Prostate gland (tissue), 2 donors: ENCODE data around the gene ZMIZ1. TPM values are rescaled to one million over a fixed set of nuclear protein-coding genes. Genes with fewer than 3 reads are reported as not detected.

Experiments used
- DNase-seq: peaks from one replicate; pipeline ENCODE4 v3.0.0-alpha.2; 2019; ENCODE audit warnings: low spot score
- H3K27ac ChIP-seq, 2 donors: fragments of 200-600 bp; sonication (generic); 2 replicates each; pipeline ENCODE4 v1.5.1; 2017 to 2019
- H3K27me3 ChIP-seq: fragments of 200-600 bp; sonication (generic); replicated peaks from 2 replicates; pipeline ENCODE4 v1.5.1; 2019; ENCODE audit not compliant: insufficient read depth
- H3K36me3 ChIP-seq, 2 donors: fragments of 200-600 bp; sonication (generic); 1 replicate in 1 of 2; 2 replicates in 1 of 2; pipeline versions ENCODE4 v1.5.1 to v1.8.1; 2017 to 2019
- H3K4me1 ChIP-seq: fragments of 200-600 bp; sonication (generic); replicated peaks from 2 replicates; pipeline ENCODE4 v1.5.1; 2019
- H3K4me3 ChIP-seq, 2 donors: fragments of 200-600 bp; sonication (generic); 2 replicates each; pipeline ENCODE4 v1.5.1; 2017 to 2019
- H3K9me3 ChIP-seq: fragments of 200-600 bp; sonication (generic); 2 replicates; pipeline ENCODE4 v1.5.1; 2017
- POLR2A ChIP-seq: fragments of 450-650 bp; IDR thresholded peaks from one replicate; pipeline ENCODE4 v1.6.1; 2016; ENCODE audit warnings: antibody characterized with exemption, mild to moderate bottlenecking
- POLR2AphosphoS5 ChIP-seq: sonication (generic); formaldehyde crosslinking; IDR thresholded peaks from one replicate; pipeline ENCODE4 v1.6.1; 2017; ENCODE audit warnings: antibody characterized with exemption
- whole genome bisulfite sequencing: methylation state at CpG from one replicate; pipeline ENCODE4 v1.1.5; 2018; 5-methylcytosine and 5-hydroxymethylcytosine counted together
- intact Hi-C: fragments of 100-400 bp; cut with DNase I; formaldehyde crosslinking; loops from one replicate; pipeline ENCODE4 v1.14.2; 2022
- total RNA-seq, 2 donors: library from RNA; depleted of rRNA; stranded (reverse); fragments of >200 nt; gene quantifications; one replicate each; pipeline ENCODE4 v1.1.0, GENCODE V29; 2016
- TF ChIP-seq, protein P1 (sequence below), 4 experiments: fragments of 200-600 bp in 2 of 4; fragments of 450-650 bp in 2 of 4; sonication (generic) in 2 of 4; IDR thresholded peaks; 1 replicate in 3 of 4; 2 replicates in 1 of 4; pipeline ENCODE4 v1.5.1; 2016 to 2019; ENCODE audit warnings: antibody characterized with exemption in 4 of 4, mild to moderate bottlenecking in 2 of 4, moderate library complexity in 2 of 4

ZMIZ1 gene
- total RNA-seq, 2 donors from 2014 or later: 69.6 to 78.5 TPM

- Histone ChIP-seq H3K27ac (peak overlapping the region in 1 of 2 donors; percentile 66), H3K4me1 (peaks cover 2% of the 10 kb centered on the region), H3K4me3 (no peak overlapping the region), H3K36me3 (no peaks in the 10 kb centered on the region), H3K27me3 (no peaks in the 10 kb centered on the region), H3K9me3 (no peaks in the 10 kb centered on the region)
- WGBS: 75% methylated on average over 2 of the region's 2 CpGs
- intact Hi-C loops: loop anchor here (5.0 kb wide), 1 partner anchor 34 kb away; no protein-coding TSS in a partner anchor
- TF ChIP-seq, protein P1, sequence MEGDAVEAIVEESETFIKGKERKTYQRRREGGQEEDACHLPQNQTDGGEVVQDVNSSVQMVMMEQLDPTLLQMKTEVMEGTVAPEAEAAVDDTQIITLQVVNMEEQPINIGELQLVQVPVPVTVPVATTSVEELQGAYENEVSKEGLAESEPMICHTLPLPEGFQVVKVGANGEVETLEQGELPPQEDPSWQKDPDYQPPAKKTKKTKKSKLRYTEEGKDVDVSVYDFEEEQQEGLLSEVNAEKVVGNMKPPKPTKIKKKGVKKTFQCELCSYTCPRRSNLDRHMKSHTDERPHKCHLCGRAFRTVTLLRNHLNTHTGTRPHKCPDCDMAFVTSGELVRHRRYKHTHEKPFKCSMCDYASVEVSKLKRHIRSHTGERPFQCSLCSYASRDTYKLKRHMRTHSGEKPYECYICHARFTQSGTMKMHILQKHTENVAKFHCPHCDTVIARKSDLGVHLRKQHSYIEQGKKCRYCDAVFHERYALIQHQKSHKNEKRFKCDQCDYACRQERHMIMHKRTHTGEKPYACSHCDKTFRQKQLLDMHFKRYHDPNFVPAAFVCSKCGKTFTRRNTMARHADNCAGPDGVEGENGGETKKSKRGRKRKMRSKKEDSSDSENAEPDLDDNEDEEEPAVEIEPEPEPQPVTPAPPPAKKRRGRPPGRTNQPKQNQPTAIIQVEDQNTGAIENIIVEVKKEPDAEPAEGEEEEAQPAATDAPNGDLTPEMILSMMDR (IDR thresholded peaks at IDR 0.05): no peak
- TF ChIP-seq POLR2A (no peak), POLR2AphosphoS5 (no peak)
- DNase-seq: no peak
These were observed 67.7 kb downstream of the ZMIZ1 start for GRCh38 chr10:79136236-79137005.

DNA sequence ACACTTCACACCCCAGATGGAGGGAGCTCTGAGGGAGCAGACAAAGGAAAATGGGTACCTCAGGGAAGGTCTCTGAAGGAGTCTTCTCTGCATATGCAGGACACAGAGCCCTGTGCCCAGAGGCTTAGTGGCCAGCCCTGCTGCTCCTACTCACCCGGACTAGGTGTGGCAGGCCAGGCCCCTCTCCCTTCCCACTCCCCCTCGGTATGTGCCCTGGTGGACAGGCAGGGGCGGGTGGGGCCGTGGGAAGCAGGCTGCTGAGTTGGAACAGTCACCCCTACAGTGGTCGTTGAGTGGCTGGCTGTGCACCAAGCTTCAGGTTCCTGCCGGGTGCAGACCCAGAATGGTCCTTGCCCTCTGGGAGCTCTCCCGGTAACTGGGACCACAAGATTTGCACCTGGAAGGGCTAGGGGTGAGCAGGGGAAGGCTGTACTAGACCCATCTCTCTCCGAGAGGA is 68.6 kb downstream of the ZMIZ1 start:
- no peak for DNase-seq
- WGBS: 43% methylated on average over 6 of the region's 8 CpGs
- peaks cover 5% of the 10 kb centered on the region for H3K4me1 ChIP-seq
- no peak overlapping the region for H3K4me3 ChIP-seq
- TF ChIP-seq, protein P1 (IDR thresholded peaks at IDR 0.05): no peak
- no peak for TF ChIP-seq POLR2AphosphoS5
- no peak for TF ChIP-seq POLR2A
- H3K27ac ChIP-seq: peak overlapping the region; percentile 63 to 66
- H3K36me3 ChIP-seq: no peaks in the 10 kb centered on the region
- H3K27me3 ChIP-seq: no peaks in the 10 kb centered on the region
- H3K9me3 ChIP-seq: no peaks in the 10 kb centered on the region
- intact Hi-C loops: loop anchor here (5.0 kb wide), 1 partner anchor 35 kb away; no protein-coding TSS in a partner anchor

GRCh38 chr10:79137826-79138225 is 69.1 kb downstream of the ZMIZ1 start:
- intact Hi-C loops: loop anchor here (5.0 kb wide), 1 partner anchor 36 kb away; no protein-coding TSS in a partner anchor
- no peaks in the 10 kb centered on the region for H3K27me3 ChIP-seq
- no peaks in the 10 kb centered on the region for H3K9me3 ChIP-seq
- peaks cover 5% of the 10 kb centered on the region for H3K4me1 ChIP-seq
- no peak overlapping the region for H3K4me3 ChIP-seq
- no peaks in the 10 kb centered on the region for H3K36me3 ChIP-seq
- peak overlapping the region; percentile 63 to 66 for H3K27ac ChIP-seq
- WGBS: 23% methylated on average over 13 of the region's 13 CpGs
- DNase-seq: no peak
- no peak for TF ChIP-seq POLR2A
- no peak for TF ChIP-seq POLR2AphosphoS5
- TF ChIP-seq, protein P1 (IDR thresholded peaks at IDR 0.05): no peak

DNA sequence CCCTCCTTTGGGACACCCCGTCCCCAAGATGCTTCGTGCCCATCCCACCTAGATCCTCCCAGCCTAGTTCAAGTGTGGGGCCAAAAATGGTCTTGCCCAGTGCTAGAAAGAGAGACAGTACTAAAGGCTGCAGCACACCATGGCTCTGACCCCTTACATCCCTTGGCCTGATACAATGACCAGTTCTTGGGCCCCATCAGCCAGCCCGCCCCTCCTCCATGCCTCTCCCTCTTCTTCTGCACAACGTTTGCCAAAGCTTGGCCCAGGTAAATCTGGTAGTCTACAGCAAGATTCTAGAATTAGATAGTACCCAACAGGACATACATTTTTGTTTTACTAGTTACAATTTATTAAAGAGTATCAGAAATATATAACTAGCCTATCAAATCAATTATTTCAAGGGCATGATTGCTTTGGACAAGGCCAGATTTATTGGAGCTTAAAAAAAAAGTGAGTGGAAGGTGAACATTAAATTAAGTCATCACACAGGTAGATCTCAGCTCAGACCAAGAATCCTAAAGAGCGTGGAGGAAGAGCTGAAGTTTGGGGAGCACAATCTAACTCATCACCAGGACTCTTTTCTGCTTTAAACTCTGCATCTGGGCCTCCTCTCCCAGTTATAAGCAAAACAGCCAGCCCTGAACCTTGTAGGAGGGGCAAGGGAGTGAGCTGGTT is 69.8 kb downstream of the ZMIZ1 start:
- no peak for TF ChIP-seq POLR2AphosphoS5
- no peak for TF ChIP-seq POLR2A
- TF ChIP-seq, protein P1 (IDR thresholded peaks at IDR 0.05): no peak
- 81% methylated on average over 5 of the region's 5 CpGs for WGBS
- intact Hi-C loops: loop anchor here (5.0 kb wide), 1 partner anchor 36 kb away; no protein-coding TSS in a partner anchor
- Histone ChIP-seq H3K4me3 (no peak overlapping the region), H3K27ac (peak overlapping the region; percentile 63 to 66), H3K27me3 (no peaks in the 10 kb centered on the region), H3K4me1 (peaks cover 5% of the 10 kb centered on the region), H3K36me3 (no peaks in the 10 kb centered on the region), H3K9me3 (no peaks in the 10 kb centered on the region)
- no peak for DNase-seq
